ENCODE results near the gene ALOX15B.

DNA sequence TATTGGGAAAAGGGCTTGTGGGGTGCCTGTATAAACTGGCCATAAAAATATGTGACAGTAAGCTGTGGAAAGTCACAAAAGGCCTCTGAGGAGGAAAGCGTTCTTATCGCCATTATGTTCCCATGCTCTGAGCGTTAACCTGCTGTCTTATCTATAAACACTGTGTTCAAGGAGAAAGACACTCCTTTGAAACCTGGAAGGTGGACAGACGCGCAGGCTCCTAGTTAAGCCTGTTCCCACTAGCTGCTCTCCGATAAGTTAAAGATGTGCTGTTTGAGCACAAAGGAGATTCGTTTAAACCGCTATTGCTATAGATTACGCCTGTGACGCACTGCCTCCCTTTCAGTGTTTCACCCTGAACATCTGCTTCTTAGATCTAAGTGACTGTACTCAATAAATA lies 43.4 kb downstream of the ALOX15B start:
- TF ChIP-seq EZH2phosphoT487 (IDR thresholded peaks at IDR 0.05; ENCODE audit: insufficient read depth, low read depth) (no peak), EZH2 (IDR thresholded peaks at IDR 0.05; ENCODE audit: insufficient read depth, poor library complexity, severe bottlenecking) (no peak)
